SK-N-SH treated with all-trans-retinoic acid at 6 μM for 48 hours (cell line): Measurements from ENCODE around the gene NDUFB2.
"Not testable (repeated sequence)": the region's sequence is repeated elsewhere in the genome, so short reads cannot be mapped to it uniquely, and the experiment has no call there.

Experiments
- ATAC-seq: fragments of 200-7000 bp; cut with Tn5 transposase; 3 replicates; pipeline ENCODE4 v1.9.1; 2020; ENCODE audit warnings: mild to moderate bottlenecking, moderate library complexity
- ARNTL ChIP-seq: fragments of 450-650 bp; formaldehyde crosslinking; IDR thresholded peaks from 2 replicates; pipeline ENCODE4 v1.5.0; 2020; ENCODE audit warnings: low read depth, mild to moderate bottlenecking, moderate library complexity, borderline replicate concordance
- BACH2 ChIP-seq: fragments of 250-450 bp; sonication (Bioruptor Pico); IDR thresholded peaks from 2 replicates; pipeline ENCODE4 v1.9.0; 2021; ENCODE audit warnings: mild to moderate bottlenecking, borderline replicate concordance
- CSDC2 ChIP-seq: fragments of 250-450 bp; sonication (Bioruptor Pico); IDR thresholded peaks from 2 replicates; pipeline ENCODE4 v1.5.0; 2020; ENCODE audit warnings: mild to moderate bottlenecking, moderate library complexity
- ESRRG ChIP-seq: fragments of 250-450 bp; sonication (Bioruptor Pico); IDR thresholded peaks from 2 replicates; pipeline ENCODE4 v1.6.1; 2021; ENCODE audit warnings: mild to moderate bottlenecking
- GLIS3 ChIP-seq: fragments of 250-450 bp; sonication (Bioruptor Pico); IDR thresholded peaks from 2 replicates; pipeline ENCODE4 v1.5.0; 2020; ENCODE audit warnings: mild to moderate bottlenecking, moderate library complexity
- ISL1 ChIP-seq: fragments of 250-450 bp; sonication (Bioruptor Pico); IDR thresholded peaks from 2 replicates; pipeline ENCODE4 v2.1.2; 2022; ENCODE audit warnings: mild to moderate bottlenecking, moderate library complexity
- OSR1 ChIP-seq: fragments of 250-450 bp; sonication (Bioruptor Pico); IDR thresholded peaks from 2 replicates; pipeline ENCODE4 v1.8.0; 2022; ENCODE audit warnings: moderate library complexity, mild to moderate bottlenecking, inconsistent platforms
- PPARA ChIP-seq: fragments of 250-450 bp; sonication (Bioruptor Pico); IDR thresholded peaks from 2 replicates; pipeline ENCODE4 v1.5.0; 2020; ENCODE audit warnings: mild to moderate bottlenecking, borderline replicate concordance
- SNAI2 ChIP-seq: fragments of 250-450 bp; sonication (Bioruptor Pico); IDR thresholded peaks from 2 replicates; pipeline ENCODE4 v1.5.0; 2020; ENCODE audit warnings: mild to moderate bottlenecking, moderate library complexity
- TCF4 ChIP-seq: fragments of 250-450 bp; sonication (Bioruptor Pico); IDR thresholded peaks from 2 replicates; pipeline ENCODE4 v1.8.0; 2021; ENCODE audit warnings: mild to moderate bottlenecking, moderate library complexity, borderline replicate concordance
- TOX ChIP-seq: fragments of 250-450 bp; sonication (Bioruptor Pico); IDR thresholded peaks from 2 replicates; pipeline ENCODE4 v1.8.0; 2021; ENCODE audit warnings: mild to moderate bottlenecking, moderate library complexity, borderline replicate concordance
- ZC3H10 ChIP-seq: fragments of 250-450 bp; sonication (Bioruptor Pico); IDR thresholded peaks from 2 replicates; pipeline ENCODE4 v1.5.1; 2021; ENCODE audit warnings: mild to moderate bottlenecking, moderate library complexity
- ZFP30 ChIP-seq: fragments of 450-650 bp; formaldehyde crosslinking; IDR thresholded peaks from 2 replicates; pipeline ENCODE4 v1.5.0; 2022; ENCODE audit warnings: mild to moderate bottlenecking, moderate library complexity
- ZNF565 ChIP-seq: fragments of 450-650 bp; formaldehyde crosslinking; conservative IDR thresholded peaks from 2 replicates; pipeline ENCODE4 v1.5.0; 2020; ENCODE audit warnings: low read depth, mild to moderate bottlenecking, moderate library complexity
- ZNF70 ChIP-seq: fragments of 450-650 bp; formaldehyde crosslinking; IDR thresholded peaks from 2 replicates; pipeline ENCODE4 v1.5.0; 2020; ENCODE audit warnings: mild to moderate bottlenecking, moderate library complexity
- ZNF8 ChIP-seq: fragments of 450-650 bp; formaldehyde crosslinking; IDR thresholded peaks from 2 replicates; pipeline ENCODE4 v1.5.0; 2020; ENCODE audit warnings: mild to moderate bottlenecking, moderate library complexity
- TF ChIP-seq, protein P1 (sequence below): fragments of 250-450 bp; sonication (Bioruptor Pico); IDR thresholded peaks from 2 replicates; pipeline ENCODE4 v1.5.0; 2020; ENCODE audit warnings: mild to moderate bottlenecking, moderate library complexity
- TF ChIP-seq, protein P2 (sequence below): fragments of 250-450 bp; sonication (Bioruptor Pico); IDR thresholded peaks from 2 replicates; pipeline ENCODE4 v1.8.0; 2020; ENCODE audit warnings: mild to moderate bottlenecking, moderate library complexity, borderline replicate concordance
- TF ChIP-seq, protein P3 (sequence below): fragments of 250-450 bp; sonication (Bioruptor Pico); IDR thresholded peaks from 2 replicates; pipeline ENCODE4 v1.5.1; 2021; ENCODE audit warnings: mild to moderate bottlenecking, moderate library complexity
- TF ChIP-seq, protein P4 (sequence below): fragments of 250-450 bp; sonication (Bioruptor Pico); IDR thresholded peaks from 2 replicates; pipeline ENCODE4 v1.5.1; 2020; ENCODE audit warnings: low read depth, mild to moderate bottlenecking, moderate library complexity
- TF ChIP-seq, protein P5 (sequence below): fragments of 250-450 bp; sonication (Bioruptor Pico); IDR thresholded peaks from 2 replicates; pipeline ENCODE4 v1.8.0; 2021; ENCODE audit warnings: low read depth, mild to moderate bottlenecking, moderate library complexity, borderline replicate concordance

The NDUFB2 gene

DNA sequence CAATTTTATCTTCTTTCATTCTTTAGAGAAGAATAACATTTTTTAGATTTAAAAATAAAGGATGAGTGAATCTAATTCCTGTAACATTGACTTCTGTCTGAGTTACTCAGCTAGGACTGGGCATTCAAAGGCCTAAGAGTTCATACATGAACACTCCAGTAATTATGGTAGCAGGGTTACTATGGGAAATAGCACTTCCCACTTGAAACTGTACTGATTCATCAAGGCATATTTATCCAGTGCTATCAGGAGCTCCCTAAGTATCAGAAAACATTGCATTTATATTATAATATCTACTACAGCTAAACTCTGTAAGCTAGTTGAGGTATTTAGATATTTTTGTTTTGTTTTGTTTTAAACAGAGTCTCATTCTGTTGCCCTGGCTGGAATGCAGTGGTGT lies 41.8 kb downstream of the NDUFB2 start:
- ATAC-seq = no peak
- no peak for TF ChIP-seq ZNF70 (CRISPR knock-in tag)
- no peak for TF ChIP-seq ZC3H10
- no peak for TF ChIP-seq ESRRG (CRISPR knock-in tag)
- no peak for TF ChIP-seq CSDC2 (CRISPR knock-in tag)
- TF ChIP-seq, protein P1, sequence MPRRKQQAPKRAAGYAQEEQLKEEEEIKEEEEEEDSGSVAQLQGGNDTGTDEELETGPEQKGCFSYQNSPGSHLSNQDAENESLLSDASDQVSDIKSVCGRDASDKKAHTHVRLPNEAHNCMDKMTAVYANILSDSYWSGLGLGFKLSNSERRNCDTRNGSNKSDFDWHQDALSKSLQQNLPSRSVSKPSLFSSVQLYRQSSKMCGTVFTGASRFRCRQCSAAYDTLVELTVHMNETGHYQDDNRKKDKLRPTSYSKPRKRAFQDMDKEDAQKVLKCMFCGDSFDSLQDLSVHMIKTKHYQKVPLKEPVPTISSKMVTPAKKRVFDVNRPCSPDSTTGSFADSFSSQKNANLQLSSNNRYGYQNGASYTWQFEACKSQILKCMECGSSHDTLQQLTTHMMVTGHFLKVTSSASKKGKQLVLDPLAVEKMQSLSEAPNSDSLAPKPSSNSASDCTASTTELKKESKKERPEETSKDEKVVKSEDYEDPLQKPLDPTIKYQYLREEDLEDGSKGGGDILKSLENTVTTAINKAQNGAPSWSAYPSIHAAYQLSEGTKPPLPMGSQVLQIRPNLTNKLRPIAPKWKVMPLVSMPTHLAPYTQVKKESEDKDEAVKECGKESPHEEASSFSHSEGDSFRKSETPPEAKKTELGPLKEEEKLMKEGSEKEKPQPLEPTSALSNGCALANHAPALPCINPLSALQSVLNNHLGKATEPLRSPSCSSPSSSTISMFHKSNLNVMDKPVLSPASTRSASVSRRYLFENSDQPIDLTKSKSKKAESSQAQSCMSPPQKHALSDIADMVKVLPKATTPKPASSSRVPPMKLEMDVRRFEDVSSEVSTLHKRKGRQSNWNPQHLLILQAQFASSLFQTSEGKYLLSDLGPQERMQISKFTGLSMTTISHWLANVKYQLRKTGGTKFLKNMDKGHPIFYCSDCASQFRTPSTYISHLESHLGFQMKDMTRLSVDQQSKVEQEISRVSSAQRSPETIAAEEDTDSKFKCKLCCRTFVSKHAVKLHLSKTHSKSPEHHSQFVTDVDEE (CRISPR knock-in tag) = no peak
- TF ChIP-seq GLIS3 = no peak
- TF ChIP-seq, protein P2, sequence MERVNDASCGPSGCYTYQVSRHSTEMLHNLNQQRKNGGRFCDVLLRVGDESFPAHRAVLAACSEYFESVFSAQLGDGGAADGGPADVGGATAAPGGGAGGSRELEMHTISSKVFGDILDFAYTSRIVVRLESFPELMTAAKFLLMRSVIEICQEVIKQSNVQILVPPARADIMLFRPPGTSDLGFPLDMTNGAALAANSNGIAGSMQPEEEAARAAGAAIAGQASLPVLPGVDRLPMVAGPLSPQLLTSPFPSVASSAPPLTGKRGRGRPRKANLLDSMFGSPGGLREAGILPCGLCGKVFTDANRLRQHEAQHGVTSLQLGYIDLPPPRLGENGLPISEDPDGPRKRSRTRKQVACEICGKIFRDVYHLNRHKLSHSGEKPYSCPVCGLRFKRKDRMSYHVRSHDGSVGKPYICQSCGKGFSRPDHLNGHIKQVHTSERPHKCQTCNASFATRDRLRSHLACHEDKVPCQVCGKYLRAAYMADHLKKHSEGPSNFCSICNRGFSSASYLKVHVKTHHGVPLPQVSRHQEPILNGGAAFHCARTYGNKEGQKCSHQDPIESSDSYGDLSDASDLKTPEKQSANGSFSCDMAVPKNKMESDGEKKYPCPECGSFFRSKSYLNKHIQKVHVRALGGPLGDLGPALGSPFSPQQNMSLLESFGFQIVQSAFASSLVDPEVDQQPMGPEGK (CRISPR knock-in tag) = no peak
- no peak for TF ChIP-seq BACH2 (CRISPR knock-in tag)
- TF ChIP-seq PPARA (CRISPR knock-in tag) = no peak
- no peak for TF ChIP-seq ARNTL (CRISPR knock-in tag)
- no peak for TF ChIP-seq ZNF565 (CRISPR knock-in tag)
- TF ChIP-seq, protein P3, sequence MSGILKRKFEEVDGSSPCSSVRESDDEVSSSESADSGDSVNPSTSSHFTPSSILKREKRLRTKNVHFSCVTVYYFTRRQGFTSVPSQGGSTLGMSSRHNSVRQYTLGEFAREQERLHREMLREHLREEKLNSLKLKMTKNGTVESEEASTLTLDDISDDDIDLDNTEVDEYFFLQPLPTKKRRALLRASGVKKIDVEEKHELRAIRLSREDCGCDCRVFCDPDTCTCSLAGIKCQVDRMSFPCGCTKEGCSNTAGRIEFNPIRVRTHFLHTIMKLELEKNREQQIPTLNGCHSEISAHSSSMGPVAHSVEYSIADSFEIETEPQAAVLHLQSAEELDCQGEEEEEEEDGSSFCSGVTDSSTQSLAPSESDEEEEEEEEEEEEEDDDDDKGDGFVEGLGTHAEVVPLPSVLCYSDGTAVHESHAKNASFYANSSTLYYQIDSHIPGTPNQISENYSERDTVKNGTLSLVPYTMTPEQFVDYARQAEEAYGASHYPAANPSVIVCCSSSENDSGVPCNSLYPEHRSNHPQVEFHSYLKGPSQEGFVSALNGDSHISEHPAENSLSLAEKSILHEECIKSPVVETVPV = no peak
- TF ChIP-seq OSR1 (CRISPR knock-in tag) = no peak
- no peak for TF ChIP-seq SNAI2 (CRISPR knock-in tag)
- no peak for TF ChIP-seq ZFP30 (CRISPR knock-in tag)
- TF ChIP-seq, protein P4, sequence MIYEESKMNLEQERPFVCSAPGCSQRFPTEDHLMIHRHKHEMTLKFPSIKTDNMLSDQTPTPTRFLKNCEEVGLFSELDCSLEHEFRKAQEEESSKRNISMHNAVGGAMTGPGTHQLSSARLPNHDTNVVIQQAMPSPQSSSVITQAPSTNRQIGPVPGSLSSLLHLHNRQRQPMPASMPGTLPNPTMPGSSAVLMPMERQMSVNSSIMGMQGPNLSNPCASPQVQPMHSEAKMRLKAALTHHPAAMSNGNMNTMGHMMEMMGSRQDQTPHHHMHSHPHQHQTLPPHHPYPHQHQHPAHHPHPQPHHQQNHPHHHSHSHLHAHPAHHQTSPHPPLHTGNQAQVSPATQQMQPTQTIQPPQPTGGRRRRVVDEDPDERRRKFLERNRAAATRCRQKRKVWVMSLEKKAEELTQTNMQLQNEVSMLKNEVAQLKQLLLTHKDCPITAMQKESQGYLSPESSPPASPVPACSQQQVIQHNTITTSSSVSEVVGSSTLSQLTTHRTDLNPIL (CRISPR knock-in tag) = no peak

DNA sequence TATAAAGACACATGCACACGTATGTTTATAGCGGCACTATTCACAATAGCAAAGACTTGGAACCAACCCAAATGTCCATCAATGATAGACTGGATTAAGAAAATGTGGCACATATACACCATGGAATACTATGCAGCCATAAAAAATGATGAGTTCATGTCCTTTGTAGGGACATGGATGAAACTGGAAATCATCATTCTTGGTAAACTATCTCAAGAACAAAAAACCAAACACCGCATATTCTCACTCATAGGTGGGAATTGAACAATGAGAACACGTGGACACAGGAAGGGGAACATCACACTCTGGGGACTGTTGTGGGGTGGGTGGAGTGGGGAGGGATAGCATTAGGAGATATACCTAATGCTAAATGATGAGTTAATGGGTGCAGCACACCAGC lies 46.7 kb downstream of the NDUFB2 start:
- not testable (repeated sequence) for ATAC-seq

DNA sequence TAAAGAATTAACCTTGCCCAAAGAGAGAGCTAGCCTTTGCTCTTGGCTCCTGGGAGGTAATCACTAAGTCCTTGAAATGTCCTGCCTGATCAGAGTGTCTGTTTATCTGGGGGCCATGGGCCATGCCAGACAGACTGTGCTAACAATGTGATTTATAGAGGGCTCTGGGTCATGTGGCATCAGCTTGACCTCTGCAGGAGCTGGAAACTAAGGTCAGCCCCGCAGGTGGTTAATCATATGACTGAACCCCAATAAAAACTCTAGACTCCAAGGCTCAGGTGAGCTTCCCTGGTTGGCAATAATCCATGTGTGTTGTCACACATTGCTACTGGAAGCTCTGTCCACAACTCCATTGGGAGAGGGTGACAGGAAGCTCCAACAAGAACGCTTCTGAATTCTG lies 47.5 kb downstream of the NDUFB2 start:
- TF ChIP-seq ISL1 (no peak), TCF4 (CRISPR knock-in tag) (no peak), OSR1 (CRISPR knock-in tag) (no peak), TOX (CRISPR knock-in tag) (no peak), PPARA (CRISPR knock-in tag) (no peak), BACH2 (CRISPR knock-in tag) (no peak), ZFP30 (CRISPR knock-in tag) (no peak), ZNF8 (CRISPR knock-in tag) (no peak), ZNF70 (CRISPR knock-in tag) (no peak), ZNF565 (CRISPR knock-in tag) (no peak), ESRRG (CRISPR knock-in tag) (no peak)
- TF ChIP-seq, protein P2 (CRISPR knock-in tag) = no peak
- TF ChIP-seq, protein P5, sequence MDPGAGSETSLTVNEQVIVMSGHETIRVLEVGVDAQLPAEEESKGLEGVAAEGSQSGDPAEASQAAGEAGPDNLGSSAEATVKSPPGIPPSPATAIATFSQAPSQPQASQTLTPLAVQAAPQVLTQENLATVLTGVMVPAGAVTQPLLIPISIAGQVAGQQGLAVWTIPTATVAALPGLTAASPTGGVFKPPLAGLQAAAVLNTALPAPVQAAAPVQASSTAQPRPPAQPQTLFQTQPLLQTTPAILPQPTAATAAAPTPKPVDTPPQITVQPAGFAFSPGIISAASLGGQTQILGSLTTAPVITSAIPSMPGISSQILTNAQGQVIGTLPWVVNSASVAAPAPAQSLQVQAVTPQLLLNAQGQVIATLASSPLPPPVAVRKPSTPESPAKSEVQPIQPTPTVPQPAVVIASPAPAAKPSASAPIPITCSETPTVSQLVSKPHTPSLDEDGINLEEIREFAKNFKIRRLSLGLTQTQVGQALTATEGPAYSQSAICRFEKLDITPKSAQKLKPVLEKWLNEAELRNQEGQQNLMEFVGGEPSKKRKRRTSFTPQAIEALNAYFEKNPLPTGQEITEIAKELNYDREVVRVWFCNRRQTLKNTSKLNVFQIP = no peak
- TF ChIP-seq, protein P3 = no peak
- TF ChIP-seq, protein P1 (CRISPR knock-in tag) = no peak
- no peak for ATAC-seq
